ENCODE measurements around the gene FGD5.

FGD5 gene

GRCh38 chr3:14773691-14774128 lies 45.1 kb upstream of the FGD5 start:
- TF ChIP-seq EZH2 (IDR thresholded peaks at IDR 0.05; ENCODE audit: borderline replicate concordance, low read depth, low read length, severe bottlenecking), result no peak
- no peak for TF ChIP-seq CTCF (IDR thresholded peaks at IDR 0.05; ENCODE audit: borderline replicate concordance, extremely low read depth, low read length, poor library complexity, severe bottlenecking)
- Histone ChIP-seq H3K27ac (ENCODE audit: low read length) (no peak overlapping the region), H3K9ac (ENCODE audit: low read depth, low read length) (no peak overlapping the region), H3K4me2 (ENCODE audit: insufficient read depth, low read length) (no peak overlapping the region), H3K4me3 (ENCODE audit: low read depth in 1 of 2, low read length in 2 of 2) (no peak overlapping the region), H2AFZ (ENCODE audit: low read depth, low read length) (no peak overlapping the region), H3K79me2 (ENCODE audit: insufficient read depth, low read length) (no peaks in the 10 kb centered on the region), H3K36me3 (ENCODE audit: insufficient read depth, low read length) (no peaks in the 10 kb centered on the region), H3K27me3 (ENCODE audit: insufficient read depth, low read length, poor library complexity) (no peaks in the 10 kb centered on the region), H4K20me1 (ENCODE audit: insufficient read depth, low read length) (no peaks in the 10 kb centered on the region), H3K9me3 (ENCODE audit: insufficient read depth, low read length, severe bottlenecking) (no peaks in the 10 kb centered on the region), H3K4me1 (ENCODE audit: insufficient read depth, low read length) (no peaks in the 10 kb centered on the region)
- ATAC-seq (ENCODE audit: insufficient read depth, low read depth) (no peak), DNase-seq (no peak)

- DNase-seq (no peak), ATAC-seq (ENCODE audit: insufficient read depth, low read depth) (no peak)
- no peak overlapping the region for H3K27ac ChIP-seq (ENCODE audit: low read length)
- H2AFZ ChIP-seq (ENCODE audit: low read depth, low read length), result no peak overlapping the region
- TF ChIP-seq CTCF (IDR thresholded peaks at IDR 0.05; ENCODE audit: borderline replicate concordance, extremely low read depth, low read length, poor library complexity, severe bottlenecking), result no peak
- TF ChIP-seq EZH2 (IDR thresholded peaks at IDR 0.05; ENCODE audit: borderline replicate concordance, low read depth, low read length, severe bottlenecking), result no peak
- H3K79me2 ChIP-seq (ENCODE audit: insufficient read depth, low read length), result no peaks in the 10 kb centered on the region
- no peak overlapping the region for H3K4me2 ChIP-seq (ENCODE audit: insufficient read depth, low read length)
- no peaks in the 10 kb centered on the region for H3K36me3 ChIP-seq (ENCODE audit: insufficient read depth, low read length)
- H3K27me3 ChIP-seq (ENCODE audit: insufficient read depth, low read length, poor library complexity), result no peaks in the 10 kb centered on the region
- H3K9ac ChIP-seq (ENCODE audit: low read depth, low read length), result no peak overlapping the region
- H3K9me3 ChIP-seq (ENCODE audit: insufficient read depth, low read length, severe bottlenecking), result peaks cover 7% of the 10 kb centered on the region
- no peaks in the 10 kb centered on the region for H3K4me1 ChIP-seq (ENCODE audit: insufficient read depth, low read length)
- no peak overlapping the region for H3K4me3 ChIP-seq (ENCODE audit: low read depth in 1 of 2, low read length in 2 of 2)
- H4K20me1 ChIP-seq (ENCODE audit: insufficient read depth, low read length), result no peaks in the 10 kb centered on the region
Observed at GRCh38 chr3:14774431-14774830, 44.3 kb upstream of the FGD5 start.

GRCh38 chr3:14775011-14775410 lies 43.8 kb upstream of the FGD5 start:
- peaks cover 7% of the 10 kb centered on the region for H3K9me3 ChIP-seq (ENCODE audit: insufficient read depth, low read length, severe bottlenecking)
- H3K27ac ChIP-seq (ENCODE audit: low read length), result no peak overlapping the region
- ATAC-seq (ENCODE audit: insufficient read depth, low read depth) (no peak), DNase-seq (no peak)
- no peaks in the 10 kb centered on the region for H3K36me3 ChIP-seq (ENCODE audit: insufficient read depth, low read length)
- no peak overlapping the region for H3K4me3 ChIP-seq (ENCODE audit: low read depth in 1 of 2, low read length in 2 of 2)
- H3K79me2 ChIP-seq (ENCODE audit: insufficient read depth, low read length), result no peaks in the 10 kb centered on the region
- no peak overlapping the region for H3K4me2 ChIP-seq (ENCODE audit: insufficient read depth, low read length)
- no peak overlapping the region for H2AFZ ChIP-seq (ENCODE audit: low read depth, low read length)
- no peaks in the 10 kb centered on the region for H3K27me3 ChIP-seq (ENCODE audit: insufficient read depth, low read length, poor library complexity)
- H3K9ac ChIP-seq (ENCODE audit: low read depth, low read length), result no peak overlapping the region
- no peaks in the 10 kb centered on the region for H4K20me1 ChIP-seq (ENCODE audit: insufficient read depth, low read length)
- TF ChIP-seq CTCF (IDR thresholded peaks at IDR 0.05; ENCODE audit: borderline replicate concordance, extremely low read depth, low read length, poor library complexity, severe bottlenecking) (no peak), EZH2 (IDR thresholded peaks at IDR 0.05; ENCODE audit: borderline replicate concordance, low read depth, low read length, severe bottlenecking) (no peak)
- no peaks in the 10 kb centered on the region for H3K4me1 ChIP-seq (ENCODE audit: insufficient read depth, low read length)

- H3K27ac ChIP-seq (ENCODE audit: low read length), result no peak overlapping the region
- no peak for ATAC-seq (ENCODE audit: insufficient read depth, low read depth)
- H3K4me2 ChIP-seq (ENCODE audit: insufficient read depth, low read length), result no peak overlapping the region
- H3K27me3 ChIP-seq (ENCODE audit: insufficient read depth, low read length, poor library complexity), result no peaks in the 10 kb centered on the region
- DNase-seq, result no peak
- H2AFZ ChIP-seq (ENCODE audit: low read depth, low read length), result no peak overlapping the region
- H3K79me2 ChIP-seq (ENCODE audit: insufficient read depth, low read length), result no peaks in the 10 kb centered on the region
- no peaks in the 10 kb centered on the region for H3K4me1 ChIP-seq (ENCODE audit: insufficient read depth, low read length)
- TF ChIP-seq EZH2 (IDR thresholded peaks at IDR 0.05; ENCODE audit: borderline replicate concordance, low read depth, low read length, severe bottlenecking) (no peak), CTCF (IDR thresholded peaks at IDR 0.05; ENCODE audit: borderline replicate concordance, extremely low read depth, low read length, poor library complexity, severe bottlenecking) (no peak)
- no peaks in the 10 kb centered on the region for H4K20me1 ChIP-seq (ENCODE audit: insufficient read depth, low read length)
- no peak overlapping the region for H3K9ac ChIP-seq (ENCODE audit: low read depth, low read length)
- H3K36me3 ChIP-seq (ENCODE audit: insufficient read depth, low read length), result no peaks in the 10 kb centered on the region
- peaks cover 7% of the 10 kb centered on the region for H3K9me3 ChIP-seq (ENCODE audit: insufficient read depth, low read length, severe bottlenecking)
- no peak overlapping the region for H3K4me3 ChIP-seq (ENCODE audit: low read depth in 1 of 2, low read length in 2 of 2)
Observed at GRCh38 chr3:14775563-14775962, 43.2 kb upstream of the FGD5 start.

Measured in DND-41 (cell line).